Panc1 (cell line): ENCODE data around the gene ZNF608.

Experiments used
- POLR2AphosphoS5 ChIP-seq: IDR thresholded peaks from 2 replicates; pipeline ENCODE4 v1.6.1; 2012; ENCODE audit warnings: mild to moderate bottlenecking, low read depth, low read length, moderate library complexity
- SIN3A ChIP-seq: IDR thresholded peaks from 2 replicates; pipeline ENCODE4 v1.6.1; 2012; ENCODE audit warnings: low read depth, mild to moderate bottlenecking, low read length, moderate library complexity, borderline replicate concordance; ENCODE audit not compliant: insufficient read depth
- TF ChIP-seq, protein P1 (sequence below): fragments of 450-650 bp; IDR thresholded peaks from 2 replicates; pipeline ENCODE4 v1.5.1; 2017; ENCODE audit warnings: mild to moderate bottlenecking
- TF ChIP-seq, protein P2 (sequence below), 2 experiments: IDR thresholded peaks; 2 replicates each; pipeline ENCODE4 v1.6.1; 2011 to 2012; ENCODE audit warnings: low read depth in 2 of 2, control low read depth in 1 of 2, low read length in 1 of 2, mild to moderate bottlenecking in 1 of 2, moderate library complexity in 1 of 2; ENCODE audit not compliant: insufficient read depth in 1 of 2

GRCh38 chr5:124760608-124761007 lies 14.2 kb upstream of the ZNF608 start:
- TF ChIP-seq, protein P1, sequence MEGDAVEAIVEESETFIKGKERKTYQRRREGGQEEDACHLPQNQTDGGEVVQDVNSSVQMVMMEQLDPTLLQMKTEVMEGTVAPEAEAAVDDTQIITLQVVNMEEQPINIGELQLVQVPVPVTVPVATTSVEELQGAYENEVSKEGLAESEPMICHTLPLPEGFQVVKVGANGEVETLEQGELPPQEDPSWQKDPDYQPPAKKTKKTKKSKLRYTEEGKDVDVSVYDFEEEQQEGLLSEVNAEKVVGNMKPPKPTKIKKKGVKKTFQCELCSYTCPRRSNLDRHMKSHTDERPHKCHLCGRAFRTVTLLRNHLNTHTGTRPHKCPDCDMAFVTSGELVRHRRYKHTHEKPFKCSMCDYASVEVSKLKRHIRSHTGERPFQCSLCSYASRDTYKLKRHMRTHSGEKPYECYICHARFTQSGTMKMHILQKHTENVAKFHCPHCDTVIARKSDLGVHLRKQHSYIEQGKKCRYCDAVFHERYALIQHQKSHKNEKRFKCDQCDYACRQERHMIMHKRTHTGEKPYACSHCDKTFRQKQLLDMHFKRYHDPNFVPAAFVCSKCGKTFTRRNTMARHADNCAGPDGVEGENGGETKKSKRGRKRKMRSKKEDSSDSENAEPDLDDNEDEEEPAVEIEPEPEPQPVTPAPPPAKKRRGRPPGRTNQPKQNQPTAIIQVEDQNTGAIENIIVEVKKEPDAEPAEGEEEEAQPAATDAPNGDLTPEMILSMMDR = no peak
- TF ChIP-seq SIN3A (no peak), POLR2AphosphoS5 (no peak)
- TF ChIP-seq, protein P2, sequence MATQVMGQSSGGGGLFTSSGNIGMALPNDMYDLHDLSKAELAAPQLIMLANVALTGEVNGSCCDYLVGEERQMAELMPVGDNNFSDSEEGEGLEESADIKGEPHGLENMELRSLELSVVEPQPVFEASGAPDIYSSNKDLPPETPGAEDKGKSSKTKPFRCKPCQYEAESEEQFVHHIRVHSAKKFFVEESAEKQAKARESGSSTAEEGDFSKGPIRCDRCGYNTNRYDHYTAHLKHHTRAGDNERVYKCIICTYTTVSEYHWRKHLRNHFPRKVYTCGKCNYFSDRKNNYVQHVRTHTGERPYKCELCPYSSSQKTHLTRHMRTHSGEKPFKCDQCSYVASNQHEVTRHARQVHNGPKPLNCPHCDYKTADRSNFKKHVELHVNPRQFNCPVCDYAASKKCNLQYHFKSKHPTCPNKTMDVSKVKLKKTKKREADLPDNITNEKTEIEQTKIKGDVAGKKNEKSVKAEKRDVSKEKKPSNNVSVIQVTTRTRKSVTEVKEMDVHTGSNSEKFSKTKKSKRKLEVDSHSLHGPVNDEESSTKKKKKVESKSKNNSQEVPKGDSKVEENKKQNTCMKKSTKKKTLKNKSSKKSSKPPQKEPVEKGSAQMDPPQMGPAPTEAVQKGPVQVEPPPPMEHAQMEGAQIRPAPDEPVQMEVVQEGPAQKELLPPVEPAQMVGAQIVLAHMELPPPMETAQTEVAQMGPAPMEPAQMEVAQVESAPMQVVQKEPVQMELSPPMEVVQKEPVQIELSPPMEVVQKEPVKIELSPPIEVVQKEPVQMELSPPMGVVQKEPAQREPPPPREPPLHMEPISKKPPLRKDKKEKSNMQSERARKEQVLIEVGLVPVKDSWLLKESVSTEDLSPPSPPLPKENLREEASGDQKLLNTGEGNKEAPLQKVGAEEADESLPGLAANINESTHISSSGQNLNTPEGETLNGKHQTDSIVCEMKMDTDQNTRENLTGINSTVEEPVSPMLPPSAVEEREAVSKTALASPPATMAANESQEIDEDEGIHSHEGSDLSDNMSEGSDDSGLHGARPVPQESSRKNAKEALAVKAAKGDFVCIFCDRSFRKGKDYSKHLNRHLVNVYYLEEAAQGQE (IDR thresholded peaks at IDR 0.05; ENCODE audit: insufficient read depth in 1 of 2, low read depth in 2 of 2, low read length in 1 of 2) = no peak
